ENCODE measurements around the gene PROKR1. TPM values are rescaled to one million over a fixed set of nuclear protein-coding genes. Genes with fewer than 3 reads are reported as not detected.
A peak's percentile ranks its signal among the peaks of the same experiment; 100 is the strongest.
"Not testable (repeated sequence)": the region's sequence is repeated elsewhere in the genome, so short reads cannot be mapped to it uniquely, and the experiment has no call there.

The PROKR1 gene
- total RNA-seq = under 1 TPM in 1 of 4 donors, not detected in 3; 0.27 TPM

DNA sequence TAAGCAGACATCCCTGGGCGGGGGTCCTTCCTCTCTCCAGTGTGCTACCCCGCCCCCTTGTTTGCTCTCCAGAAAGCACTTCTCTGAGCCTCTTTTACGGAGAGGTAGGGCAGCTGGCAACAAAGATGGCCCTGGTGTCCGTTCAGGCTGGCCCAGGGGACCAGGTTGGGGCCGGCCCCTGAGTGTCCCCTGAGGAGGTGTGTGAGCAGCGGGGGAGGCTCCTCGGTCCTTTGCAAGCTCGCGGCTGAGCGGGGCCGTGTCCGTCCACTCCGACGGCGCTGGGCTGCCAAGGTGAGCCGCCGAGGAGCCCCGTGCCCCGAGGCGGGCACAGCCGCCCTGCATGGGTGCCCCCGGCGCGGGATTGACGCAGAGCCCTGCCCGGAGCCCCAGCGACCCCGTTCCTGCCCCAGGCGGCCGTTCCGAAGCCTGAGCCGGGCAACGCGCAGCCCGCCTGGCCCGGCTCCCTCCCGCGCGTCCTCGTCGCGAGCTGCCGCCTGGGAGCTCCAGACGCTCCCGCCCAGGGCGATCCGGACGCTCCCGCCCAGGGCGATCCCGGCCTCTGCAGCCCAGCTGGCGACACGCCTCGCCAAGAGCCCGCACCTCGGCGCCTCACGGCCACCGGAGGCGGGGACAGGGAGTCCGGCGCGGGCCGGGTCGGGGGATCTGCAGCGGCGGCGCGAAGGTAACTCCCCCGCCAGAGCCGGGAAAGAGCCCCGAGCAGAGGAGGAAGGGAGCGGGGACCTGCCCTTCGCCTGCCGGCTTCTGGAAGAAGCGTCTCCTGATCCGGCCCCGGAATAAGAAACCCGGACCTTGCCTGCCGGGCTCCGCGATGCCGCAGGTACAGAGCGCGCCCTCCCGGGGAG is at the start of gene PROKR1:
Gene PROKR1 (plus strand): TSS at position 569 of the 863 bp plus-strand sequence. CDS start 2,243 bp downstream, outside the sequence.
- Histone ChIP-seq H3K9me3 (no peaks in the 10 kb centered on the region), H3K4me1 (peaks cover 0 to 10% of the 10 kb centered on the region in 2 donors), H3K4me3 (peak within 1 kb of the TSS; percentile 7 to 30), H3K36me3 (no peaks in the 10 kb centered on the region), H3K27me3 (peaks cover 0 to 3% of the 10 kb centered on the region in 2 donors), H3K27ac (no peak within 1 kb of the TSS)
- no peak for DNase-seq
- TF ChIP-seq POLR2A (IDR thresholded peaks at IDR 0.05) = no peak
- TF ChIP-seq, protein P1, sequence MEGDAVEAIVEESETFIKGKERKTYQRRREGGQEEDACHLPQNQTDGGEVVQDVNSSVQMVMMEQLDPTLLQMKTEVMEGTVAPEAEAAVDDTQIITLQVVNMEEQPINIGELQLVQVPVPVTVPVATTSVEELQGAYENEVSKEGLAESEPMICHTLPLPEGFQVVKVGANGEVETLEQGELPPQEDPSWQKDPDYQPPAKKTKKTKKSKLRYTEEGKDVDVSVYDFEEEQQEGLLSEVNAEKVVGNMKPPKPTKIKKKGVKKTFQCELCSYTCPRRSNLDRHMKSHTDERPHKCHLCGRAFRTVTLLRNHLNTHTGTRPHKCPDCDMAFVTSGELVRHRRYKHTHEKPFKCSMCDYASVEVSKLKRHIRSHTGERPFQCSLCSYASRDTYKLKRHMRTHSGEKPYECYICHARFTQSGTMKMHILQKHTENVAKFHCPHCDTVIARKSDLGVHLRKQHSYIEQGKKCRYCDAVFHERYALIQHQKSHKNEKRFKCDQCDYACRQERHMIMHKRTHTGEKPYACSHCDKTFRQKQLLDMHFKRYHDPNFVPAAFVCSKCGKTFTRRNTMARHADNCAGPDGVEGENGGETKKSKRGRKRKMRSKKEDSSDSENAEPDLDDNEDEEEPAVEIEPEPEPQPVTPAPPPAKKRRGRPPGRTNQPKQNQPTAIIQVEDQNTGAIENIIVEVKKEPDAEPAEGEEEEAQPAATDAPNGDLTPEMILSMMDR (IDR thresholded peaks at IDR 0.05) = no peak
- intact Hi-C loops (cut with DNase I; ENCODE audit: low total_unique reads) = no loop called here

GRCh38 chr2:68594041-68594440 is 49.3 kb upstream of the PROKR1 start:
- H3K36me3 ChIP-seq = no peaks in the 10 kb centered on the region
- H3K27ac ChIP-seq = no peak overlapping the region
- TF ChIP-seq, protein P1 (IDR thresholded peaks at IDR 0.05) = no peak
- TF ChIP-seq POLR2A (IDR thresholded peaks at IDR 0.05) = no peak
- H3K27me3 ChIP-seq = no peaks in the 10 kb centered on the region
- intact Hi-C loops (cut with DNase I; ENCODE audit: low total_unique reads) = no loop called here
- no peaks in the 10 kb centered on the region for H3K4me1 ChIP-seq
- DNase-seq = no peak
- no peak overlapping the region for H3K4me3 ChIP-seq
- H3K9me3 ChIP-seq = no peaks in the 10 kb centered on the region

DNA sequence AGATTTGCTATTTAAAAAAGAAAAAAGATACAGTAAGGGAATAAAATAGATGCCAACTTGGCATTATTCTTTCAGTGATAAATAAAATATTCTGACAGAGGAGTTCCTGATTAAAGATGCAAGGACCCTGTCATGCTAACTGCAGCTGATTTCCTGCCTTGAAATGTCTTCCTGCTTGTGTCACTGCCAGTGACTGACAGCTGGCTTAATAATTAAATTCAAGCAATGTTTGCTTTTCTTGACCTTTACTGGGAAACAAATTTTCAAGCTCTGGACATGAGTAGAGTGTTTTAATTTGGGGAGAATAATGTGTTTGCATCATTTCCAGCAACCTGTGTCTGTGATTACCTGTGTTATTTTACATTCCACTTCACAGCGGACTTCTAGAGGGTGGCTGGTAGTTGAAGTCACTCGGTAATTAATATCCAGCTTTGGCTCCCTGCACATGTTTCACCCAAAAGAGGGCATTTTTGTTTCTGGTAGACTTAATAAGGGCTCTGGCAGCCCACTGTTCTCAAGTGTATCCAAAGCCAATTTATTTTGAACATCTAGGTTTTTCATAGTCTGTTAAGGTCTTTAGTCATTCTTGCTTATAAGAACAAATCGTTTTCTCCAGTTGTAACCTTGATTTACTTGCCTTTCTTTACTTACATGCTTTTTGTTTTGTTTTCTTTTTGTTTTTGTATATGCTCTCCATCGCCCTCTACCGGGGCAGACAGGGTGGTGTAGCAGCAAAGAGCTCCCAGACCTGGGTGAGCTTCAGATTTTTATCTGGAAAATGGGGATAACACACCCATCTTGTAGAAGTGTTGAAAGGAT is 48.5 kb upstream of the PROKR1 start:
- TF ChIP-seq POLR2A (IDR thresholded peaks at IDR 0.05) = no peak
- TF ChIP-seq, protein P1 (IDR thresholded peaks at IDR 0.05) = peak in 3 of 4 experiments; percentile 18 to 27 (median 25)
- Histone ChIP-seq H3K36me3 (no peaks in the 10 kb centered on the region), H3K27me3 (no peaks in the 10 kb centered on the region), H3K27ac (no peak overlapping the region), H3K4me3 (no peak overlapping the region), H3K4me1 (no peaks in the 10 kb centered on the region), H3K9me3 (no peaks in the 10 kb centered on the region)
- no peak for DNase-seq
- intact Hi-C loops (cut with DNase I; ENCODE audit: low total_unique reads) = no loop called here

DNA sequence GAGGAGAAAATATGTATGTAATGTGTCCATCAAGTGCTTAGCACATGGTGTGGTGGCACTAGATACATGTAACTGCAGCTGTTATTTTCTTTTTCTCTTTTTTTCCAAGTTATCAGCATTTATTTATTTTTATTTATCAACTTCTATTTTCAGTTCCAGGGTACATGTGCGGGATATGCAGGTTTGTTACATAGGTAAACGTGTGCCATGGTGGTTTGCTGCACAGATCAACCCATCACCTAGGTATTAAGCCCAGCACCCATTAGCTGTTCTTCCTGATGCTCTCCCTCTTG is 47.9 kb upstream of the PROKR1 start:
- H3K36me3 ChIP-seq; H3K9me3 ChIP-seq; intact Hi-C loops (cut with DNase I; ENCODE audit: low total_unique reads); DNase-seq; H3K4me3 ChIP-seq; H3K27me3 ChIP-seq; H3K4me1 ChIP-seq; H3K27ac ChIP-seq: not testable (repeated sequence)

GRCh38 chr2:68600495-68600894 is 42.9 kb upstream of the PROKR1 start:
- H3K4me3 ChIP-seq; H3K27ac ChIP-seq; H3K9me3 ChIP-seq; H3K4me1 ChIP-seq; intact Hi-C loops (cut with DNase I; ENCODE audit: low total_unique reads); DNase-seq; H3K27me3 ChIP-seq; H3K36me3 ChIP-seq: not testable (repeated sequence)

DNA sequence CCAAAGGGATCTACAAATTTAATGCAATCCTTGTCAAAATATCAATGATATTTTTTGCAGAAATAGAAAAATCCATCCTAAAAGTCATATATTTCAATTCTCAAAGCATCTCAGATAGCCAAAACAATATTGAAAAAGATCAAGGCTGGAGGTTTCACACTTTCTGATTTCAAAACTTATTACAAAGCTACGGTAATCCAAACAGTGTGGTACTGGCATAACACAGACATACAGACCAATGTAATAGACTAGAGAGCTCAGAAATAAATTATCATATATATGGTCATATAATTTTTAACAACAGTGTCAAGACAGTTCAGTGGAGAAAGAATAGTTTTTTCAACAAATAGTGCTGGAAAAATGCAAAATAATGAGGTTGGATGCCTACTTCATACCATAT is 40.3 kb upstream of the PROKR1 start:
- Histone ChIP-seq H3K36me3 (no peaks in the 10 kb centered on the region), H3K27me3 (no peaks in the 10 kb centered on the region), H3K27ac (no peak overlapping the region), H3K9me3 (no peaks in the 10 kb centered on the region), H3K4me1 (no peaks in the 10 kb centered on the region), H3K4me3 (no peak overlapping the region)
- intact Hi-C loops (cut with DNase I; ENCODE audit: low total_unique reads) = no loop called here
- TF ChIP-seq, protein P1 (IDR thresholded peaks at IDR 0.05) = no peak
- TF ChIP-seq POLR2A (IDR thresholded peaks at IDR 0.05) = no peak
- DNase-seq = no peak
